Glutamatergic neuron (in vitro differentiated cells): Measurements from ENCODE around the gene ITGA2. TPM values are rescaled to one million over a fixed set of nuclear protein-coding genes. Genes with fewer than 3 reads are reported as not detected.

Experiments used
- DNase-seq: peaks from one replicate; pipeline ENCODE4 v3.0.0; 2022
- H3K27ac Mint-ChIP-seq: one replicate; pipeline ENCODE4 v1.8.0; 2020; ENCODE audit warnings: mild to moderate bottlenecking, mixed read lengths, inconsistent platforms; ENCODE audit not compliant: unreplicated experiment
- H3K27me3 Mint-ChIP-seq: one replicate; pipeline ENCODE4 v1.8.0; 2020; ENCODE audit warnings: mild to moderate bottlenecking, moderate library complexity, mixed read lengths, inconsistent platforms; ENCODE audit not compliant: unreplicated experiment
- H3K36me3 Mint-ChIP-seq: one replicate; pipeline ENCODE4 v1.8.0; 2020; ENCODE audit warnings: mild to moderate bottlenecking, mixed read lengths, inconsistent platforms; ENCODE audit not compliant: unreplicated experiment
- H3K4me1 Mint-ChIP-seq: one replicate; pipeline ENCODE4 v1.8.0; 2020; ENCODE audit warnings: mild to moderate bottlenecking, low read depth, mixed read lengths, inconsistent platforms; ENCODE audit not compliant: unreplicated experiment
- H3K4me3 Mint-ChIP-seq: one replicate; pipeline ENCODE4 v1.8.0; 2020; ENCODE audit warnings: mild to moderate bottlenecking, mixed read lengths, inconsistent platforms; ENCODE audit not compliant: unreplicated experiment
- H3K9me3 Mint-ChIP-seq: one replicate; pipeline ENCODE4 v1.8.0; 2020; ENCODE audit warnings: mild to moderate bottlenecking, moderate library complexity, mixed read lengths, inconsistent platforms; ENCODE audit not compliant: unreplicated experiment
- total RNA-seq: library from RNA; stranded (reverse); fragmentation: NEBNext Ultra II Directional; extraction: Animal tissue kit (Norgen Biotek cat#: 25700); gene quantifications from one replicate; pipeline ENCODE4 v1.2.1, GENCODE V29; 2021; ENCODE audit not compliant: unreplicated experiment
- TF ChIP-seq, protein P1 (sequence below): fragments of 200-600 bp; sonication (generic); IDR thresholded peaks from one replicate; pipeline ENCODE4 v1.5.0; 2021; ENCODE audit not compliant: partially characterized antibody, unreplicated experiment

ITGA2 gene
- total RNA-seq, 1 donor from 2014 or later, result not detected

DNA sequence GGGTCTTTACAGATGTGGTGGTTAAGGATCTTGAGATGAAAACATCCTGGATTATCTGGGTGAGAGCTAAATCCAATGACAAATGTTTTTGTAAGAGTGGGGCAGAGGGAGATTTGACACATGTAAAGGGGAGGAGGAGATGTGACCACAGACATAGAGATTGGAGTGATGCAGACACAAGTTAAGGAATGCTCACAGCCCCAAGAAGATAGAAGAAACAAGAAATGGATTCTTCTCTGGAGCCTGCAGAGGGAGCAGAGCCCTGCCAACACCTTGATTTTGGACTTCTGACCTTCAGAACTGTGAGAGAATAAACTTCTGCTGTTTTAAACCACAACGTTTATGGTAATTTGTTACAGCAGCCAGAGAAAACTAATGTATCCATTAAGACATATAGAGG lies 21.7 kb downstream of the ITGA2 start:
- no peak for DNase-seq
- Mint-ChIP-seq H3K9me3 (no peaks in the 10 kb centered on the region), H3K36me3 (no peaks in the 10 kb centered on the region), H3K4me1 (no peaks in the 10 kb centered on the region), H3K4me3 (no peak overlapping the region), H3K27ac (no peak overlapping the region), H3K27me3 (no peaks in the 10 kb centered on the region)
- TF ChIP-seq, protein P1, sequence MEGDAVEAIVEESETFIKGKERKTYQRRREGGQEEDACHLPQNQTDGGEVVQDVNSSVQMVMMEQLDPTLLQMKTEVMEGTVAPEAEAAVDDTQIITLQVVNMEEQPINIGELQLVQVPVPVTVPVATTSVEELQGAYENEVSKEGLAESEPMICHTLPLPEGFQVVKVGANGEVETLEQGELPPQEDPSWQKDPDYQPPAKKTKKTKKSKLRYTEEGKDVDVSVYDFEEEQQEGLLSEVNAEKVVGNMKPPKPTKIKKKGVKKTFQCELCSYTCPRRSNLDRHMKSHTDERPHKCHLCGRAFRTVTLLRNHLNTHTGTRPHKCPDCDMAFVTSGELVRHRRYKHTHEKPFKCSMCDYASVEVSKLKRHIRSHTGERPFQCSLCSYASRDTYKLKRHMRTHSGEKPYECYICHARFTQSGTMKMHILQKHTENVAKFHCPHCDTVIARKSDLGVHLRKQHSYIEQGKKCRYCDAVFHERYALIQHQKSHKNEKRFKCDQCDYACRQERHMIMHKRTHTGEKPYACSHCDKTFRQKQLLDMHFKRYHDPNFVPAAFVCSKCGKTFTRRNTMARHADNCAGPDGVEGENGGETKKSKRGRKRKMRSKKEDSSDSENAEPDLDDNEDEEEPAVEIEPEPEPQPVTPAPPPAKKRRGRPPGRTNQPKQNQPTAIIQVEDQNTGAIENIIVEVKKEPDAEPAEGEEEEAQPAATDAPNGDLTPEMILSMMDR, result no peak

DNA sequence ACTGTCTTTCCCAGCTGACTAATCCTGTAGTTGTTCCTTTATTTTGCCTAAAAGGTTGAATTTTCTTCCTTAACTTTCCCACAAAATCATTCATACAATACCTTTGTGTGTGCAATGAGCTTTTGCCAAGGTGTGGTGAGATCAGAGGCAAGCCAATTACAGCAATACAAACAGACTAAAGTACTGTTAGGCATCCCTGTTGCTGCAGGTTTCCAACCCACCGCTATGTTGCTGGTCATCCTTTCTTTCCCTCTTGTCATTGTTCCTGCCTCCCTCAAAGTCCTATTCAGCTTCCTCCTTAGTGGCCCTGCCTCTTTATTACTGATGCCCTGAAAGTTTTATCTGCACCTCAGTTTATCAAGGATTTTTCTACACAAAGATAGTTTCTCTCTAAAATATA lies 22.1 kb downstream of the ITGA2 start:
- no peak overlapping the region for H3K4me3 Mint-ChIP-seq
- DNase-seq, result no peak
- H3K9me3 Mint-ChIP-seq, result no peaks in the 10 kb centered on the region
- no peaks in the 10 kb centered on the region for H3K4me1 Mint-ChIP-seq
- TF ChIP-seq, protein P1, result no peak
- H3K27me3 Mint-ChIP-seq, result no peaks in the 10 kb centered on the region
- H3K36me3 Mint-ChIP-seq, result no peaks in the 10 kb centered on the region
- no peak overlapping the region for H3K27ac Mint-ChIP-seq

DNA sequence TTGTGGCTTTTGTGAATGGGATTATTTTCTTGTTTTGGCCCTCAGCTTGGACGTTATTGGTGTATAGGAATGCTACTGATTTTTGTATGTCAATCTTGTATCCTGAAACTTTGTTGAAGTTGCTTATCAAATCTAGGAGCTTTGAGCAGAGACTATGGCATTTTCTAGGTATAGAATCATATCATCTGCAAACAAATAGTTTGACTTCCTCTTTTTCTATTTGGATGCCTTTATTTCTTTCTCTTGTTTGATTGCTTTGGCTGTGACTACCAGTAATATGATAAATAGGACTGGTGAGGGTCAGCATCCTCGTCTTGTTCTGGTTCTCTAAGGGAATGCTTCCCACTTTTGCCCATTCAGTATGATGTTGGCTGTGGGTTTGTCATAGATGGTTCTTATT lies 24.7 kb downstream of the ITGA2 start:
- Mint-ChIP-seq H3K4me3 (no peak overlapping the region), H3K27ac (no peak overlapping the region), H3K4me1 (no peaks in the 10 kb centered on the region), H3K27me3 (no peaks in the 10 kb centered on the region), H3K36me3 (no peaks in the 10 kb centered on the region), H3K9me3 (peaks cover 4% of the 10 kb centered on the region)
- DNase-seq, result no peak
- TF ChIP-seq, protein P1, result no peak

DNA sequence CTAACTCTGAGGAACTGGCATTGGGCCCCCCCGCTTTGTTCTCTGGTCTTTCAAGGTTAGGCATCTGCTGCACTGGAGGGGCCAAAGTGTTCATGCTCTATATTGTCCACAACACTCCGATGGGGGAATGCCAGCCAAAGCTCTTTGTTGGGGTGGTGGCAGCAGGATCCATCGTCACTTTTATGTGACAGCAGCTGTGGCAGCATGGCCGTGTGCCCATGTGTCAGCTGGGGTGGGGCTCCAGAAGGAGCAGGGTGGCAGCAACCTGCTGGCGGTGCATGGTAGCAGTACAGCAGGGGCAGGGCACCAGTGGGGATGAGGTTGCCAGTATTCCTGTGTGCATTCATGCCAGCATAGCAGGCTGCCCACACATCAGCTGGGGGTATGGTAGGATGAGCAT lies 28.2 kb downstream of the ITGA2 start:
- TF ChIP-seq, protein P1, result no peak
- H3K36me3 Mint-ChIP-seq, result no peaks in the 10 kb centered on the region
- no peak overlapping the region for H3K4me3 Mint-ChIP-seq
- H3K27me3 Mint-ChIP-seq, result peaks cover 2% of the 10 kb centered on the region
- H3K4me1 Mint-ChIP-seq, result no peaks in the 10 kb centered on the region
- H3K27ac Mint-ChIP-seq, result no peak overlapping the region
- DNase-seq, result no peak
- peaks cover 4% of the 10 kb centered on the region for H3K9me3 Mint-ChIP-seq

DNA sequence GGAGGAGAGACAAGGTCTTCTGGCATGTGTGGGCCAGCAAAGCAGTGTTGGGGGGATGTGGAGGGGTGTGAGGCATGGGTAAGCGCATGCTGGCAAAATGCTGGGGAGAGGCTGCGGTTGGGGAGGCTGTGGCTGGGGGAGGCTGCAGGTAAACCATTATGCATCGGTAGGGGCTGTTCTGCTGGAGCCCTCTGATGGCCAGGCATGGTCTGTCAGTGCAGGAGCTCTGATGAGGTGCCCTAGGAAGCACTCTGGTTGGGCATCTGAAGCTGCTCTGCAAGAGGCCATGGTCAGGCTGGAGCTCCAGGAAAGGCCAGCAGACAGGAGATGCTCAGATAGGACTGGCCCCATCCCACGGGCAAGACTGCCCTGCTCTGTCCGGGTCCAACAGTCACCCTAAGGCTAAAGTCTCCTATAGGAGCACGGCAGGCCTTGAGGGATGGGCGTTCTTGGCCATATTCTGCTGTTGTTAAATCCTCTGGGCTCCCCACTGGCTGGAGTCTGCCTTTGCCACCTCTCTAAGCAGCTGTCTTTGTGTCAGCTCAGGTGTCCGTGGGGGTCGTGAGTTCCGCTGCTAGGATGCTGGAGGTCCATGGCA lies 28.7 kb downstream of the ITGA2 start:
- H3K4me3 Mint-ChIP-seq, result no peak overlapping the region
- peaks cover 2% of the 10 kb centered on the region for H3K27me3 Mint-ChIP-seq
- no peaks in the 10 kb centered on the region for H3K36me3 Mint-ChIP-seq
- no peaks in the 10 kb centered on the region for H3K4me1 Mint-ChIP-seq
- TF ChIP-seq, protein P1, result no peak
- DNase-seq, result no peak
- H3K9me3 Mint-ChIP-seq, result peaks cover 4% of the 10 kb centered on the region
- no peak overlapping the region for H3K27ac Mint-ChIP-seq
